IMR-90 (cell line): ENCODE measurements around the gene DOCK10. TPM values are rescaled to one million over a fixed set of nuclear protein-coding genes. Genes with fewer than 3 reads are reported as not detected.
A peak's percentile ranks its signal among the peaks of the same experiment; 100 is the strongest.

Experiments
- ATAC-seq: fragments of 200-7000 bp; cut with Tn5 transposase; 2 replicates; pipeline ENCODE4 v1.9.1; 2020; ENCODE audit warnings: low read depth, mild to moderate bottlenecking, moderate library complexity
- BruUV-seq: library from RNA; stranded (reverse); fragments of 400-500 nt; replicated peaks from 2 replicates; lab custom pipeline; 2021; lab: Mats Ljungman, UMichigan
- CTCF ChIA-PET: fragments of 300-600 bp; formaldehyde crosslinking; extraction: SDS; loops from one replicate; lab custom pipeline; 2021; ENCODE audit warnings: antibody characterized with exemption; lab: Yijun Ruan, JAX
- POLR2A ChIA-PET: fragments of 300-600 bp; sonication (Branson Sonifier 250); formaldehyde crosslinking; loops from one replicate; lab custom pipeline; 2022; ENCODE audit warnings: antibody characterized with exemption; ENCODE audit not compliant: unreplicated experiment; lab: Charles Lee
- DNase-seq: peaks from one replicate; pipeline ENCODE4 v3.0.0; 2013
- H2AFZ ChIP-seq: replicated peaks from 2 replicates; pipeline ENCODE3; 2013; ENCODE audit warnings: low read length, mild to moderate bottlenecking; ENCODE audit not compliant: poor library complexity
- H2AK5ac ChIP-seq: 2 replicates; pipeline ENCODE4 v1.6.1; 2013; ENCODE audit warnings: low read depth, low read length, inconsistent platforms
- H2AK9ac ChIP-seq: replicated peaks from 2 replicates; pipeline ENCODE3; 2013; ENCODE audit warnings: mild to moderate bottlenecking, low read depth, low read length, moderate library complexity; ENCODE audit not compliant: poor library complexity
- H2BK120ac ChIP-seq: 2 replicates; pipeline ENCODE4 v1.6.1; 2013; ENCODE audit warnings: low read depth, low read length, inconsistent platforms
- H2BK15ac ChIP-seq: 3 replicates; pipeline ENCODE4 v1.6.1; 2013; ENCODE audit warnings: low read depth, low read length, inconsistent platforms
- H2BK20ac ChIP-seq: 2 replicates; pipeline ENCODE4 v1.6.1; 2013; ENCODE audit warnings: low read depth, mild to moderate bottlenecking, inconsistent platforms, low read length, moderate library complexity
- H2BK5ac ChIP-seq: 2 replicates; pipeline ENCODE4 v1.6.1; 2013; ENCODE audit warnings: mild to moderate bottlenecking, low read depth, low read length, inconsistent platforms; ENCODE audit not compliant: poor library complexity, severe bottlenecking
- H3K14ac ChIP-seq: replicated peaks from 2 replicates; pipeline ENCODE4 v1.6.1; 2013; ENCODE audit warnings: low read depth, low read length, inconsistent platforms
- H3K18ac ChIP-seq: 2 replicates; pipeline ENCODE4 v1.6.1; 2013; ENCODE audit warnings: low read depth, low read length, control low read depth
- H3K23ac ChIP-seq: 2 replicates; pipeline ENCODE4 v1.6.1; 2013; ENCODE audit warnings: low read depth, low read length, inconsistent platforms
- H3K27ac ChIP-seq: 2 replicates; pipeline ENCODE4 v1.5.1; 2013; ENCODE audit warnings: mild to moderate bottlenecking, control low read depth, low read length; ENCODE audit not compliant: insufficient read depth
- H3K27me3 ChIP-seq: 2 replicates; pipeline ENCODE4 v1.6.1; 2013; ENCODE audit warnings: low read length; ENCODE audit not compliant: control insufficient read depth, insufficient read depth
- H3K36me3 ChIP-seq: 2 replicates; pipeline ENCODE4 v1.6.1; 2013; ENCODE audit warnings: low read length, mixed read lengths; ENCODE audit not compliant: control insufficient read depth, insufficient read depth
- H3K4ac ChIP-seq: 2 replicates; pipeline ENCODE4 v1.6.1; 2013; ENCODE audit warnings: low read depth, low read length, inconsistent platforms
- H3K4me1 ChIP-seq: 2 replicates; pipeline ENCODE4 v1.6.1; 2013; ENCODE audit warnings: low read length, mixed read lengths; ENCODE audit not compliant: control insufficient read depth, insufficient read depth
- H3K4me2 ChIP-seq: 2 replicates; pipeline ENCODE4 v1.6.1; 2013; ENCODE audit warnings: low read depth, mild to moderate bottlenecking, control low read depth, low read length, moderate library complexity
- H3K4me3 ChIP-seq: 2 replicates; pipeline ENCODE4 v1.5.1; 2013; ENCODE audit warnings: low read depth, mild to moderate bottlenecking, control low read depth, low read length, moderate library complexity; ENCODE audit not compliant: insufficient read depth
- H3K56ac ChIP-seq: 2 replicates; pipeline ENCODE4 v1.6.1; 2013; ENCODE audit warnings: low read length, inconsistent platforms; ENCODE audit not compliant: insufficient read depth; ENCODE audit errors: extremely low read depth
- H3K79me1 ChIP-seq, 2 experiments: 2 replicates each; pipeline ENCODE4 v1.6.1; 2013; ENCODE audit warnings: low read length in 2 of 2, inconsistent platforms in 1 of 2, low read depth in 1 of 2
- H3K9ac ChIP-seq: 2 replicates; pipeline ENCODE4 v1.6.1; 2013; ENCODE audit warnings: low read depth, low read length, control low read depth
- H3K9me1 ChIP-seq: 2 replicates; pipeline ENCODE4 v1.6.1; 2013; ENCODE audit warnings: low read length, inconsistent platforms; ENCODE audit not compliant: insufficient read depth
- H3K9me3 ChIP-seq: 2 replicates; pipeline ENCODE4 v1.6.1; 2013; ENCODE audit warnings: low read length; ENCODE audit not compliant: control insufficient read depth, insufficient read depth
- H4K20me1 ChIP-seq: 2 replicates; pipeline ENCODE4 v1.6.1; 2013; ENCODE audit warnings: low read length, inconsistent platforms; ENCODE audit not compliant: insufficient read depth
- H4K5ac ChIP-seq: 2 replicates; pipeline ENCODE4 v1.6.1; 2013; ENCODE audit warnings: mild to moderate bottlenecking, low read depth, low read length, control low read depth
- H4K8ac ChIP-seq, 2 experiments: 2 replicates each; pipeline ENCODE4 v1.6.1; 2013; ENCODE audit warnings: low read depth in 2 of 2, low read length in 2 of 2, control low read depth in 1 of 2, inconsistent platforms in 1 of 2
- H4K91ac ChIP-seq: 2 replicates; pipeline ENCODE4 v1.6.1; 2013; ENCODE audit warnings: low read depth, low read length, inconsistent platforms; ENCODE audit not compliant: insufficient read depth
- BHLHE40 ChIP-seq: fragments of 150-350 bp; IDR thresholded peaks from 2 replicates; pipeline ENCODE4 v1.6.1; 2016; ENCODE audit warnings: mild to moderate bottlenecking, low read depth, low read length
- CEBPB ChIP-seq: IDR thresholded peaks from 2 replicates; pipeline ENCODE4 v1.6.1; 2012; ENCODE audit warnings: low read depth, low read length, improper control_type of control experiment
- CHD1 ChIP-seq: IDR thresholded peaks from 2 replicates; pipeline ENCODE4 v1.6.1; 2012; ENCODE audit warnings: low read depth, low read length, improper control_type of control experiment
- MAZ ChIP-seq: IDR thresholded peaks from 2 replicates; pipeline ENCODE4 v1.6.1; 2012; ENCODE audit warnings: low read depth, mild to moderate bottlenecking, low read length, improper control_type of control experiment, moderate library complexity, borderline replicate concordance
- NFE2L2 ChIP-seq: fragments of 150-350 bp; IDR thresholded peaks from 2 replicates; pipeline ENCODE4 v1.6.1; 2016; ENCODE audit warnings: low read depth, mild to moderate bottlenecking, low read length
- RFX5 ChIP-seq: IDR thresholded peaks from 2 replicates; pipeline ENCODE4 v1.8.0; 2012; ENCODE audit warnings: low read depth, mild to moderate bottlenecking, low read length, moderate library complexity
- WGBS, 2 experiments: methylation state at CpG; one replicate each; pipeline versions ENCODE4 v1.1.5 to v1.1.7; 2013; ENCODE audit warnings: missing lambda C conversion rate in 2 of 2; ENCODE audit not compliant: insufficient read length in 1 of 2; ENCODE audit errors: extremely low coverage in 2 of 2; 5-methylcytosine and 5-hydroxymethylcytosine counted together
- dilution Hi-C: fragments of 300-500 bp; cut with HindIII; formaldehyde crosslinking; loops from one replicate; pipeline ENCODE4 v1.14.3; 2018; ENCODE audit warnings: low sequenced_read_pairs; ENCODE audit not compliant: unreplicated experiment
- in situ Hi-C: fragments of 300-500 bp; cut with MboI; formaldehyde crosslinking; loops from 3 replicates; pipeline ENCODE4 v1.14.3; 2019; ENCODE audit warnings: low sequenced_read_pairs, inconsistent platforms, mixed read lengths
- intact Hi-C: fragments of 100-400 bp; cut with micrococcal nuclease; formaldehyde crosslinking; loops from 2 replicates; pipeline ENCODE4 v1.10.0; 2022
- polyA plus RNA-seq, 3 experiments: library from polyadenylated mRNA; depleted of rRNA; stranded (reverse); fragments of >200 nt; gene quantifications; 2 replicates each; pipeline ENCODE4 v1.2.3, GENCODE V29; 2012; ENCODE audit warnings: low replicate concordance in 1 of 3
- total RNA-seq: library from RNA; depleted of rRNA; stranded (reverse); fragments of >200 nt; gene quantifications from 2 replicates; pipeline ENCODE4 v1.2.3, GENCODE V29; 2012
- TF ChIP-seq, protein P1 (sequence below): conservative IDR thresholded peaks from 2 replicates; pipeline ENCODE4 v1.5.1; 2012; ENCODE audit warnings: mild to moderate bottlenecking, low read depth, low read length, improper control_type of control experiment
- TF ChIP-seq, protein P2 (sequence below): fragments of 150-350 bp; IDR thresholded peaks from 2 replicates; pipeline ENCODE4 v1.6.1; 2016; ENCODE audit warnings: low read depth, mild to moderate bottlenecking, low read length, moderate library complexity, borderline replicate concordance
- TF ChIP-seq, protein P3 (sequence below): fragments of 150-350 bp; IDR thresholded peaks from 2 replicates; pipeline ENCODE4 v1.6.1; 2017; ENCODE audit warnings: mild to moderate bottlenecking, antibody characterized with exemption, low read length, low read depth

Gene DOCK10
- total and polyA plus RNA-seq, 2 of the 4 experiments (the other 2 are of a cell fraction): 58.6 to 75.3 TPM

DNA sequence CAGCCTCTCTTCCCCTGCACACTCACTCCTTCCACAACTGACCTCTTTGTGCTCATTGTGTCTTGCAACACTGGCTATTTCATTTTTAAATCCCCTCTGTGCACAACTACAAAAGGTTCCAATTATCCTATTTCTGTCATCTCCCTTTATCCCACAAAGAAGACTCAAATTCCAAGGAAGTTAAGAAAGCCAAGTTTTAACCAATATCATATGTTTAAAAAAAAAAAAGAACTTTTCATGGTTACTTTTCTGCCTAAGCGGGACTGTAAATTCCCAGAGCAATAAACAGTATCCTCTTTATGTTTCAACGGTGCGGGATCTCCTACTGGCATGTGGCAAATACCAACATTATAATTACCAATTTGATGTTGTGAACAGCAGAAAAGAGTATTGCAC, 83.8 kb downstream of the DOCK10 start:
- H3K9me1 ChIP-seq: no peaks in the 10 kb centered on the region
- no peak overlapping the region for H3K27ac ChIP-seq
- no peak overlapping the region for H3K4ac ChIP-seq
- no peak overlapping the region for H3K18ac ChIP-seq
- intact Hi-C loops (no loop called here), dilution Hi-C loops (no loop called here), in situ Hi-C loops (no loop called here)
- no peak overlapping the region for H4K5ac ChIP-seq
- H3K4me3 ChIP-seq: no peak overlapping the region
- H3K9ac ChIP-seq: no peak overlapping the region
- no TSS peak for BruUV-seq
- no peaks in the 10 kb centered on the region for H3K36me3 ChIP-seq
- H3K56ac ChIP-seq: no peak overlapping the region
- no peak overlapping the region for H2BK15ac ChIP-seq
- no peak overlapping the region for H2AK9ac ChIP-seq
- no peak overlapping the region for H2BK120ac ChIP-seq
- no peak overlapping the region for H3K4me2 ChIP-seq
- H3K23ac ChIP-seq: no peak overlapping the region
- no peak overlapping the region for H4K8ac ChIP-seq
- DNase-seq (peak; percentile 29), ATAC-seq (no peak)
- H3K14ac ChIP-seq: no peak overlapping the region
- no peaks in the 10 kb centered on the region for H4K20me1 ChIP-seq
- H3K4me1 ChIP-seq: no peaks in the 10 kb centered on the region
- H2AK5ac ChIP-seq: no peak overlapping the region
- H4K91ac ChIP-seq: no peak overlapping the region
- H3K79me1 ChIP-seq: peaks cover 7 to 22% of the 10 kb centered on the region in 2 experiments; a peak in 3 of 4 replicates
- POLR2A ChIA-PET: no interaction called here
- TF ChIP-seq RFX5 (no peak), CHD1 (no peak), MAZ (no peak), BHLHE40 (no peak), CEBPB (no peak), NFE2L2 (no peak)
- TF ChIP-seq, protein P1, sequence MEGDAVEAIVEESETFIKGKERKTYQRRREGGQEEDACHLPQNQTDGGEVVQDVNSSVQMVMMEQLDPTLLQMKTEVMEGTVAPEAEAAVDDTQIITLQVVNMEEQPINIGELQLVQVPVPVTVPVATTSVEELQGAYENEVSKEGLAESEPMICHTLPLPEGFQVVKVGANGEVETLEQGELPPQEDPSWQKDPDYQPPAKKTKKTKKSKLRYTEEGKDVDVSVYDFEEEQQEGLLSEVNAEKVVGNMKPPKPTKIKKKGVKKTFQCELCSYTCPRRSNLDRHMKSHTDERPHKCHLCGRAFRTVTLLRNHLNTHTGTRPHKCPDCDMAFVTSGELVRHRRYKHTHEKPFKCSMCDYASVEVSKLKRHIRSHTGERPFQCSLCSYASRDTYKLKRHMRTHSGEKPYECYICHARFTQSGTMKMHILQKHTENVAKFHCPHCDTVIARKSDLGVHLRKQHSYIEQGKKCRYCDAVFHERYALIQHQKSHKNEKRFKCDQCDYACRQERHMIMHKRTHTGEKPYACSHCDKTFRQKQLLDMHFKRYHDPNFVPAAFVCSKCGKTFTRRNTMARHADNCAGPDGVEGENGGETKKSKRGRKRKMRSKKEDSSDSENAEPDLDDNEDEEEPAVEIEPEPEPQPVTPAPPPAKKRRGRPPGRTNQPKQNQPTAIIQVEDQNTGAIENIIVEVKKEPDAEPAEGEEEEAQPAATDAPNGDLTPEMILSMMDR: no peak
- TF ChIP-seq, protein P2, sequence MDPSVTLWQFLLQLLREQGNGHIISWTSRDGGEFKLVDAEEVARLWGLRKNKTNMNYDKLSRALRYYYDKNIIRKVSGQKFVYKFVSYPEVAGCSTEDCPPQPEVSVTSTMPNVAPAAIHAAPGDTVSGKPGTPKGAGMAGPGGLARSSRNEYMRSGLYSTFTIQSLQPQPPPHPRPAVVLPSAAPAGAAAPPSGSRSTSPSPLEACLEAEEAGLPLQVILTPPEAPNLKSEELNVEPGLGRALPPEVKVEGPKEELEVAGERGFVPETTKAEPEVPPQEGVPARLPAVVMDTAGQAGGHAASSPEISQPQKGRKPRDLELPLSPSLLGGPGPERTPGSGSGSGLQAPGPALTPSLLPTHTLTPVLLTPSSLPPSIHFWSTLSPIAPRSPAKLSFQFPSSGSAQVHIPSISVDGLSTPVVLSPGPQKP: no peak
- TF ChIP-seq, protein P3, sequence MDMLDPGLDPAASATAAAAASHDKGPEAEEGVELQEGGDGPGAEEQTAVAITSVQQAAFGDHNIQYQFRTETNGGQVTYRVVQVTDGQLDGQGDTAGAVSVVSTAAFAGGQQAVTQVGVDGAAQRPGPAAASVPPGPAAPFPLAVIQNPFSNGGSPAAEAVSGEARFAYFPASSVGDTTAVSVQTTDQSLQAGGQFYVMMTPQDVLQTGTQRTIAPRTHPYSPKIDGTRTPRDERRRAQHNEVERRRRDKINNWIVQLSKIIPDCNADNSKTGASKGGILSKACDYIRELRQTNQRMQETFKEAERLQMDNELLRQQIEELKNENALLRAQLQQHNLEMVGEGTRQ: no peak
- no CpG with 5 or more reads among the region's 3 CpGs for WGBS, 2 experiments
- H3K27me3 ChIP-seq: no peaks in the 10 kb centered on the region
- no peaks in the 10 kb centered on the region for H3K9me3 ChIP-seq
- H2BK20ac ChIP-seq: no peak overlapping the region
- H2AFZ ChIP-seq: no peak overlapping the region
- no peak overlapping the region for H2BK5ac ChIP-seq
- CTCF ChIA-PET: no interaction called here
